GM23338 (cell line): ENCODE results near the gene MAP6D1.

Experiments used
- CREB1 ChIP-seq: fragments of 250-450 bp; sonication (Bioruptor Pico); IDR thresholded peaks from 2 replicates; pipeline ENCODE4 v1.5.0; 2020; ENCODE audit warnings: low read depth, mild to moderate bottlenecking, moderate library complexity
- ETS1 ChIP-seq: IDR thresholded peaks from 2 replicates; pipeline ENCODE4 v1.6.1; 2016; ENCODE audit warnings: antibody characterized with exemption
- EZH2 ChIP-seq: fragments of 200-600 bp; sonication (generic); IDR thresholded peaks from one replicate; pipeline ENCODE4 v1.8.0; 2017; ENCODE audit warnings: antibody characterized with exemption, mild to moderate bottlenecking, low read depth; ENCODE audit not compliant: unreplicated experiment
- EZH2phosphoT487 ChIP-seq: fragments of 200-600 bp; sonication (generic); IDR thresholded peaks from one replicate; pipeline ENCODE4 v1.8.1; 2018; ENCODE audit warnings: antibody characterized with exemption; ENCODE audit not compliant: unreplicated experiment
- POLR2AphosphoS5 ChIP-seq: IDR thresholded peaks from 2 replicates; pipeline ENCODE4 v1.6.1; 2016; ENCODE audit warnings: antibody characterized with exemption, low read depth
- REST ChIP-seq: IDR thresholded peaks from one replicate; pipeline ENCODE4 v1.6.1; 2018; ENCODE audit warnings: antibody characterized with exemption; ENCODE audit not compliant: unreplicated experiment
- ZNF114 ChIP-seq: fragments of 250-450 bp; sonication (Bioruptor Pico); IDR thresholded peaks from 2 replicates; pipeline ENCODE4 v1.5.0; 2020; ENCODE audit warnings: mild to moderate bottlenecking, moderate library complexity
- TF ChIP-seq, protein P1 (sequence below), 2 experiments: fragments of 200-600 bp in 1 of 2; sonication (generic) in 1 of 2; conservative IDR thresholded peaks; 2 replicates each; pipeline versions ENCODE4 v1.5.1 to v1.6.1; 2016 to 2017; ENCODE audit warnings: antibody characterized with exemption in 2 of 2, low read depth in 2 of 2, mild to moderate bottlenecking in 2 of 2, moderate library complexity in 1 of 2

- TF ChIP-seq, protein P1, sequence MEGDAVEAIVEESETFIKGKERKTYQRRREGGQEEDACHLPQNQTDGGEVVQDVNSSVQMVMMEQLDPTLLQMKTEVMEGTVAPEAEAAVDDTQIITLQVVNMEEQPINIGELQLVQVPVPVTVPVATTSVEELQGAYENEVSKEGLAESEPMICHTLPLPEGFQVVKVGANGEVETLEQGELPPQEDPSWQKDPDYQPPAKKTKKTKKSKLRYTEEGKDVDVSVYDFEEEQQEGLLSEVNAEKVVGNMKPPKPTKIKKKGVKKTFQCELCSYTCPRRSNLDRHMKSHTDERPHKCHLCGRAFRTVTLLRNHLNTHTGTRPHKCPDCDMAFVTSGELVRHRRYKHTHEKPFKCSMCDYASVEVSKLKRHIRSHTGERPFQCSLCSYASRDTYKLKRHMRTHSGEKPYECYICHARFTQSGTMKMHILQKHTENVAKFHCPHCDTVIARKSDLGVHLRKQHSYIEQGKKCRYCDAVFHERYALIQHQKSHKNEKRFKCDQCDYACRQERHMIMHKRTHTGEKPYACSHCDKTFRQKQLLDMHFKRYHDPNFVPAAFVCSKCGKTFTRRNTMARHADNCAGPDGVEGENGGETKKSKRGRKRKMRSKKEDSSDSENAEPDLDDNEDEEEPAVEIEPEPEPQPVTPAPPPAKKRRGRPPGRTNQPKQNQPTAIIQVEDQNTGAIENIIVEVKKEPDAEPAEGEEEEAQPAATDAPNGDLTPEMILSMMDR (conservative IDR thresholded peaks at IDR 0.05; ENCODE audit: low read depth in 2 of 2), result no peak
- TF ChIP-seq POLR2AphosphoS5, result no peak
- no peak for TF ChIP-seq EZH2
- no peak for TF ChIP-seq ZNF114 (CRISPR knock-in tag)
- TF ChIP-seq REST, result no peak
- no peak for TF ChIP-seq ETS1
- no peak for TF ChIP-seq EZH2phosphoT487
- no peak for TF ChIP-seq CREB1
These were observed 25.9 kb downstream of the MAP6D1 start for GRCh38 chr3:183799461-183799860.
